Transverse colon (tissue), 4 donors: ENCODE measurements around the gene AKR7A2.

Experiments used
- POLR2A ChIP-seq: fragments of 450-650 bp; IDR thresholded peaks from one replicate; pipeline ENCODE4 v1.6.1; 2016; ENCODE audit warnings: antibody characterized with exemption, mild to moderate bottlenecking, moderate library complexity
- POLR2AphosphoS5 ChIP-seq, 3 donors: sonication (generic); formaldehyde crosslinking; IDR thresholded peaks; one replicate each; pipeline ENCODE4 v1.6.1; 2016; ENCODE audit warnings: antibody characterized with exemption in 3 of 3
- TF ChIP-seq, protein P1 (sequence below), 5 experiments: fragments of 200-600 bp in 3 of 5; fragments of 450-650 bp in 2 of 5; sonication (generic) in 3 of 5; IDR thresholded peaks; 1 replicate in 2 of 5; 2 replicates in 3 of 5; pipeline ENCODE4 v1.5.1; 2016 to 2017; ENCODE audit warnings: antibody characterized with exemption in 5 of 5, inconsistent platforms in 3 of 5, mild to moderate bottlenecking in 2 of 5, moderate library complexity in 1 of 5

DNA sequence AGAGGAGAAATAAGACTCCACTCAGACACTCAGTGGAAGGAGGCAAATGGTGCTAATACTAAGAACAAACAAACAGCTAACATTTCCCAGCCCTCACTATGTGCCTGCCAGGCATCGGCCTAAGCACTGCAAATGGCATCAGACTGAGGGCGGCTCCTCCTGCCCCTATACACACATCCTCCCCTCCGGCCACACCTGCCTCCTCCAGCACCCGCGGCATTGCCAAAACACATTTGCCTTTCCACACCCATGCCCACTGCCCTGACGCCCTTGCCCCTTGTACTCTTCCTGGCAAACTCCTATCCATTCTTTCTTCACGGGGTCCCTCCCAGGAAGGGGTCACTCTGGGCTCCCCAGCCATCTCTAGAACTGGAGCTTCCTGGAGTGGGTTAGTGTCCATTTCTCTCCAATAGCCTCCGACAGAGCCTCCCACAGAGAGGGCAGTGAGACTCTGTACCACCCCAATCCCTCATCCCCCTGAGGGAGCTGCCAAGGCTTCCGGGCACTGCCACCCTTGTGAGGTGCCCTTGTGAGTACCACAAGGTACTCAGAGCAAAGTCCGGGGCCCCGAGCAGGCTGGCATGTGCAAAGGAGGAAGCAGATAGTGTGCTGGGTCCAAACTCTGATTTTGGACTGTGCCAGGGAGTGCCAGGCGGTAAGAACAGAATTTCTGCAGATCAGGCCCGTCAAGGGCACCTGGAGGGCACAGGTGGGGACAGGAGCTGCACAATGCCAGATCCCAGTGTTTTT is 24.3 kb downstream of the AKR7A2 start:
- TF ChIP-seq, protein P1, sequence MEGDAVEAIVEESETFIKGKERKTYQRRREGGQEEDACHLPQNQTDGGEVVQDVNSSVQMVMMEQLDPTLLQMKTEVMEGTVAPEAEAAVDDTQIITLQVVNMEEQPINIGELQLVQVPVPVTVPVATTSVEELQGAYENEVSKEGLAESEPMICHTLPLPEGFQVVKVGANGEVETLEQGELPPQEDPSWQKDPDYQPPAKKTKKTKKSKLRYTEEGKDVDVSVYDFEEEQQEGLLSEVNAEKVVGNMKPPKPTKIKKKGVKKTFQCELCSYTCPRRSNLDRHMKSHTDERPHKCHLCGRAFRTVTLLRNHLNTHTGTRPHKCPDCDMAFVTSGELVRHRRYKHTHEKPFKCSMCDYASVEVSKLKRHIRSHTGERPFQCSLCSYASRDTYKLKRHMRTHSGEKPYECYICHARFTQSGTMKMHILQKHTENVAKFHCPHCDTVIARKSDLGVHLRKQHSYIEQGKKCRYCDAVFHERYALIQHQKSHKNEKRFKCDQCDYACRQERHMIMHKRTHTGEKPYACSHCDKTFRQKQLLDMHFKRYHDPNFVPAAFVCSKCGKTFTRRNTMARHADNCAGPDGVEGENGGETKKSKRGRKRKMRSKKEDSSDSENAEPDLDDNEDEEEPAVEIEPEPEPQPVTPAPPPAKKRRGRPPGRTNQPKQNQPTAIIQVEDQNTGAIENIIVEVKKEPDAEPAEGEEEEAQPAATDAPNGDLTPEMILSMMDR (IDR thresholded peaks at IDR 0.05), result no peak
- peak in 2 of 3 donors; percentile 66 to 72 for TF ChIP-seq POLR2AphosphoS5 (IDR thresholded peaks at IDR 0.05)
- TF ChIP-seq POLR2A, result peak; percentile 54
